GM12878 (cell line): ENCODE data around the gene KIF5C. TPM values are rescaled to one million over a fixed set of nuclear protein-coding genes. Genes with fewer than 3 reads are reported as not detected.

ENCODE experiments used
- ATAC-seq: fragments of 200-7000 bp; cut with Tn5 transposase; 3 replicates; pipeline ENCODE4 v1.9.1; 2020; ENCODE audit warnings: mild to moderate bottlenecking, moderate library complexity
- BruUV-seq: library from RNA; stranded (reverse); fragments of 400-500 nt; replicated peaks from 2 replicates; lab custom pipeline; 2021; lab: Mats Ljungman, UMichigan
- CTCF ChIA-PET: fragments of 300-600 bp; sonication (Branson Sonifier 250); formaldehyde crosslinking; extraction: SDS; loops from one replicate; lab custom pipeline; 2021; ENCODE audit warnings: inconsistent platforms; lab: Yijun Ruan, JAX
- POLR2A ChIA-PET: fragments of 350-600 bp; formaldehyde crosslinking; extraction: SDS; loops from one replicate; lab custom pipeline; 2021; ENCODE audit warnings: inconsistent platforms; lab: Charles Lee
- RAD21 ChIA-PET: fragments of 300-600 bp; sonication (Branson Sonifier 250); formaldehyde crosslinking; loops from one replicate; lab custom pipeline; 2023; ENCODE audit warnings: antibody characterized with exemption; ENCODE audit not compliant: unreplicated experiment; lab: Charles Lee
- SMC1A ChIA-PET: fragments of 300-600 bp; sonication (Branson Sonifier 250); formaldehyde crosslinking; loops from one replicate; lab custom pipeline; 2023; ENCODE audit not compliant: unreplicated experiment, uncharacterized antibody; lab: Charles Lee
- DNase-seq: peaks from one replicate; pipeline ENCODE4 v3.0.0-alpha.2; 2011; ENCODE audit warnings: low read depth, low spot score
- FAIRE-seq: peaks from 3 replicates; lab custom pipeline; 2011; peaks lifted over from hg19 to GRCh38; lab: Jason Lieb, UNC
- H2AFZ ChIP-seq: 2 replicates; pipeline ENCODE4 v1.6.0; 2011; ENCODE audit warnings: low read depth, low read length, control low read depth; ENCODE audit not compliant: control insufficient read depth
- H3K27ac ChIP-seq: 2 replicates; pipeline ENCODE4 v1.5.1; 2011; ENCODE audit warnings: control low read depth; ENCODE audit not compliant: control insufficient read depth, insufficient read depth
- H3K27me3 ChIP-seq, 2 experiments: replicated peaks in 1 of 2; 2 replicates each; pipeline versions ENCODE4 v1.6.0 to v1.6.1; 2011; ENCODE audit warnings: low read length in 1 of 2; ENCODE audit not compliant: control insufficient read depth in 2 of 2, insufficient read depth in 2 of 2
- H3K36me3 ChIP-seq, 2 experiments: 2 replicates each; pipeline ENCODE4 v1.5.1; 2011; ENCODE audit warnings: low read length in 1 of 2; ENCODE audit not compliant: control insufficient read depth in 2 of 2, insufficient read depth in 2 of 2
- H3K4me1 ChIP-seq: 2 replicates; pipeline ENCODE4 v1.6.1; 2011; ENCODE audit warnings: mild to moderate bottlenecking, low read length, moderate library complexity, mixed read lengths; ENCODE audit not compliant: control insufficient read depth, insufficient read depth
- H3K4me2 ChIP-seq: 2 replicates; pipeline ENCODE4 v1.6.0; 2011; ENCODE audit warnings: control low read depth; ENCODE audit not compliant: control insufficient read depth, insufficient read depth
- H3K4me3 ChIP-seq: fragments of 200-600 bp; sonication (generic); 2 replicates; pipeline ENCODE4 v1.5.1; 2016
- H3K79me2 ChIP-seq: 2 replicates; pipeline ENCODE4 v1.6.0; 2011; ENCODE audit warnings: low read length; ENCODE audit not compliant: control insufficient read depth, insufficient read depth
- H3K9ac ChIP-seq: 2 replicates; pipeline ENCODE4 v1.8.0; 2011; ENCODE audit warnings: low read length, control low read depth, mixed read lengths; ENCODE audit not compliant: control insufficient read depth, insufficient read depth
- H3K9me3 ChIP-seq: replicated peaks from 3 replicates; pipeline ENCODE4 v1.5.1; 2011; ENCODE audit warnings: mild to moderate bottlenecking, low read length; ENCODE audit not compliant: control insufficient read depth, insufficient read depth
- H4K20me1 ChIP-seq: 2 replicates; pipeline ENCODE4 v1.6.0; 2011; ENCODE audit not compliant: control insufficient read depth, insufficient read depth
- BCL11A ChIP-seq: IDR thresholded peaks from 2 replicates; pipeline ENCODE4 v1.6.1; 2011; ENCODE audit warnings: low read depth, low read length
- BHLHE40 ChIP-seq, 2 experiments: fragments of 450-650 bp in 1 of 2; IDR thresholded peaks; 2 replicates each; pipeline ENCODE4 v1.6.1; 2011 to 2017; ENCODE audit warnings: low read depth in 2 of 2, borderline replicate concordance in 1 of 2, improper control_type of control experiment in 1 of 2, low read length in 1 of 2, mild to moderate bottlenecking in 1 of 2
- DPF2 ChIP-seq: fragments of 450-650 bp; IDR thresholded peaks from 2 replicates; pipeline ENCODE4 v1.6.1; 2017; ENCODE audit warnings: mild to moderate bottlenecking
- KAT2A ChIP-seq: conservative IDR thresholded peaks from 2 replicates; pipeline ENCODE4 v1.6.1; 2011; ENCODE audit warnings: low read depth, low read length; ENCODE audit not compliant: control insufficient read depth
- KDM1A ChIP-seq: fragments of 200-600 bp; sonication (generic); IDR thresholded peaks from 2 replicates; pipeline ENCODE4 v1.6.1; 2016; ENCODE audit warnings: borderline replicate concordance
- NFXL1 ChIP-seq: fragments of 450-650 bp; IDR thresholded peaks from 2 replicates; pipeline ENCODE4 v1.6.1; 2017; ENCODE audit warnings: antibody characterized with exemption, mild to moderate bottlenecking, borderline replicate concordance
- NR2C2 ChIP-seq: IDR thresholded peaks from 2 replicates; pipeline ENCODE4 v1.6.1; 2011; ENCODE audit warnings: borderline replicate concordance, low read depth; ENCODE audit not compliant: control insufficient read depth, insufficient read length
- POLR2A ChIP-seq: IDR thresholded peaks from 2 replicates; pipeline ENCODE4 v1.6.1; 2011; ENCODE audit warnings: low read depth, mild to moderate bottlenecking, low read length
- RAD21 ChIP-seq: IDR thresholded peaks from 2 replicates; pipeline ENCODE4 v1.6.1; 2011; ENCODE audit warnings: mild to moderate bottlenecking, low read depth, low read length, moderate library complexity; ENCODE audit not compliant: insufficient read depth
- ZNF622 ChIP-seq: fragments of 450-650 bp; IDR thresholded peaks from 2 replicates; pipeline ENCODE4 v1.6.1; 2017; ENCODE audit warnings: mild to moderate bottlenecking, inconsistent platforms
- WGBS: methylation state at CpG from one replicate; pipeline ENCODE4 v1.1.6; 2016; ENCODE audit warnings: low lambda C conversion rate; ENCODE audit not compliant: insufficient replicate concordance, insufficient coverage; ENCODE audit errors: missing lambda C conversion rate; 5-methylcytosine and 5-hydroxymethylcytosine counted together
- in situ Hi-C: fragments of 300-500 bp; cut with MboI; formaldehyde crosslinking; loops from 9 replicates; pipeline ENCODE4 v1.14.3; 2018; ENCODE audit warnings: mixed read lengths
- intact Hi-C: fragments of 100-400 bp; cut with micrococcal nuclease; formaldehyde crosslinking; loops from one replicate; pipeline ENCODE4 v1.14.2; 2022; ENCODE audit not compliant: unreplicated experiment
- polyA plus RNA-seq, 11 experiments: library from polyadenylated mRNA; depleted of rRNA in 4 of 11; unstranded in 6 of 11; stranded (reverse) in 5 of 11; fragments of >200 nt; fragmentation: Nextera tagmentation in 4 of 11; fragmentation: Illumina TruSeq in 1 of 11; extraction: Ambion mirVana in 4 of 11; extraction: Trizol in 1 of 11; gene quantifications; 1 replicate in 1 of 11; 2 replicates in 10 of 11; pipeline versions ENCODE4 v1.2.1 to v1.2.3, GENCODE V29; 2011 to 2016; ENCODE audit warnings: inconsistent platforms in 2 of 11, missing spikeins in 2 of 11, low read depth in 1 of 11
- total RNA-seq, 4 experiments: library from RNA; depleted of rRNA in 3 of 4; stranded (reverse); fragments of >200 nt in 3 of 4; fragmentation: Illumina TruSeq in 1 of 4; extraction: Trizol in 1 of 4; gene quantifications; 2 replicates each; pipeline versions ENCODE4 v1.2.1 to v1.2.3, GENCODE V29; 2013 to 2021
- TF ChIP-seq, protein P1 (sequence below): fragments of 450-650 bp; IDR thresholded peaks from 2 replicates; pipeline ENCODE4 v1.6.1; 2016; ENCODE audit warnings: mild to moderate bottlenecking, moderate library complexity, borderline replicate concordance
- TF ChIP-seq, protein P2 (sequence below): fragments of 450-650 bp; IDR thresholded peaks from 2 replicates; pipeline ENCODE4 v1.6.1; 2016; ENCODE audit warnings: mild to moderate bottlenecking
- TF ChIP-seq, protein P3 (sequence below): IDR thresholded peaks from 2 replicates; pipeline ENCODE4 v1.6.1; 2011; ENCODE audit warnings: borderline replicate concordance, low read depth, mild to moderate bottlenecking, moderate library complexity, low read length; ENCODE audit not compliant: insufficient read depth, poor library complexity, severe bottlenecking
- TF ChIP-seq, protein P4 (sequence below): fragments of 450-650 bp; formaldehyde crosslinking; IDR thresholded peaks from 2 replicates; pipeline ENCODE4 v1.4.0; 2022; ENCODE audit warnings: mild to moderate bottlenecking, moderate library complexity

The KIF5C gene
- total and polyA plus RNA-seq, 10 of the 15 experiments (the other 5 are each of a cell fraction or from before 2014, with no cell fraction given), result 0.08 to 0.49 (median 0.24) TPM

DNA sequence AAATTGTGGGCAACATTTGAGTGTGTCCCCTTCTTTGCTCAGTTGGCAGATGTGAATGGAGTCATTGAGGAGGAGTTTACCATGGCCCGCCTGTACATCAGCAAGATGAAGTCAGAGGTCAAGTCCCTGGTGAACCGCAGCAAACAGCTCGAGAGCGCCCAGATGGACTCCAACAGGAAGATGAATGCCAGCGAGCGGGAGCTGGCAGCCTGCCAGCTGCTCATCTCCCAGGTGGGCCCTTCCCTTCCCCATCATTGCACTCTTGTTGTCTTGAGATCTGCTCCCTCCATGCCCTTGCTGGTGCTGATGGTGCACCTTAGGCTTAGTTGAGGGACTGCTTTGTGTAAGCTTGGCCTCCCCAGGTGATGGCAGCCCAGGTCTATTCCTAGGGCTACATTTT is 115.9 kb downstream of the KIF5C start:
- H2AFZ ChIP-seq, result no peak overlapping the region
- ChIA-PET POLR2A (no interaction called here), SMC1A (interaction anchor here (1.1 to 1.8 kb wide), 2 partner anchors 35 to 68 kb away, joined by 3 to 5 read pairs; no protein-coding TSS in a partner anchor), RAD21 (interaction anchor here (0.9 to 1.4 kb wide), 4 partner anchors 63 to 487 kb away, joined by 3 read pairs; no protein-coding TSS in a partner anchor), CTCF (interaction anchor here (1.0 to 3.5 kb wide), 6 partner anchors 21 to 1054 kb away, joined by 3 to 17 read pairs (median 9); no protein-coding TSS in a partner anchor)
- H3K4me1 ChIP-seq, result no peaks in the 10 kb centered on the region
- ATAC-seq, result no peak
- no peaks in the 10 kb centered on the region for H3K79me2 ChIP-seq
- intact Hi-C loops, result loop anchor here (1.0 to 5.0 kb wide), 5 partner anchors 65 to 1052 kb away; no protein-coding TSS in a partner anchor
- H4K20me1 ChIP-seq, result no peaks in the 10 kb centered on the region
- no peak overlapping the region for H3K4me2 ChIP-seq
- no TSS peak for BruUV-seq
- DNase-seq, result no peak
- no peak overlapping the region for H3K27ac ChIP-seq
- H3K27me3 ChIP-seq, result no peaks in the 10 kb centered on the region
- H3K9me3 ChIP-seq, result no peaks in the 10 kb centered on the region
- 77% methylated on average over 6 of the region's 6 CpGs for WGBS
- H3K4me3 ChIP-seq, result no peak overlapping the region
- no peak overlapping the region for H3K9ac ChIP-seq
- FAIRE-seq, result no peak
- in situ Hi-C loops, result loop anchor here (5.0 kb wide), 1 partner anchor 1054 kb away; no protein-coding TSS in a partner anchor
- no peaks in the 10 kb centered on the region for H3K36me3 ChIP-seq
- TF ChIP-seq BCL11A, result no peak
- TF ChIP-seq DPF2, result no peak
- TF ChIP-seq POLR2A, result no peak
- no peak for TF ChIP-seq RAD21
- no peak for TF ChIP-seq BHLHE40 (IDR thresholded peaks at IDR 0.05; ENCODE audit: borderline replicate concordance in 1 of 2, low read depth in 2 of 2, low read length in 1 of 2)
- TF ChIP-seq KDM1A, result no peak
- TF ChIP-seq ZNF622, result no peak
- no peak for TF ChIP-seq NFXL1
- TF ChIP-seq, protein P1, sequence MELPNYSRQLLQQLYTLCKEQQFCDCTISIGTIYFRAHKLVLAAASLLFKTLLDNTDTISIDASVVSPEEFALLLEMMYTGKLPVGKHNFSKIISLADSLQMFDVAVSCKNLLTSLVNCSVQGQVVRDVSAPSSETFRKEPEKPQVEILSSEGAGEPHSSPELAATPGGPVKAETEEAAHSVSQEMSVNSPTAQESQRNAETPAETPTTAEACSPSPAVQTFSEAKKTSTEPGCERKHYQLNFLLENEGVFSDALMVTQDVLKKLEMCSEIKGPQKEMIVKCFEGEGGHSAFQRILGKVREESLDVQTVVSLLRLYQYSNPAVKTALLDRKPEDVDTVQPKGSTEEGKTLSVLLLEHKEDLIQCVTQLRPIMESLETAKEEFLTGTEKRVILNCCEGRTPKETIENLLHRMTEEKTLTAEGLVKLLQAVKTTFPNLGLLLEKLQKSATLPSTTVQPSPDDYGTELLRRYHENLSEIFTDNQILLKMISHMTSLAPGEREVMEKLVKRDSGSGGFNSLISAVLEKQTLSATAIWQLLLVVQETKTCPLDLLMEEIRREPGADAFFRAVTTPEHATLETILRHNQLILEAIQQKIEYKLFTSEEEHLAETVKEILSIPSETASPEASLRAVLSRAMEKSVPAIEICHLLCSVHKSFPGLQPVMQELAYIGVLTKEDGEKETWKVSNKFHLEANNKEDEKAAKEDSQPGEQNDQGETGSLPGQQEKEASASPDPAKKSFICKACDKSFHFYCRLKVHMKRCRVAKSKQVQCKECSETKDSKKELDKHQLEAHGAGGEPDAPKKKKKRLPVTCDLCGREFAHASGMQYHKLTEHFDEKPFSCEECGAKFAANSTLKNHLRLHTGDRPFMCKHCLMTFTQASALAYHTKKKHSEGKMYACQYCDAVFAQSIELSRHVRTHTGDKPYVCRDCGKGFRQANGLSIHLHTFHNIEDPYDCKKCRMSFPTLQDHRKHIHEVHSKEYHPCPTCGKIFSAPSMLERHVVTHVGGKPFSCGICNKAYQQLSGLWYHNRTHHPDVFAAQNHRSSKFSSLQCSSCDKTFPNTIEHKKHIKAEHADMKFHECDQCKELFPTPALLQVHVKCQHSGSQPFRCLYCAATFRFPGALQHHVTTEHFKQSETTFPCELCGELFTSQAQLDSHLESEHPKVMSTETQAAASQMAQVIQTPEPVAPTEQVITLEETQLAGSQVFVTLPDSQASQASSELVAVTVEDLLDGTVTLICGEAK, result no peak
- TF ChIP-seq KAT2A, result no peak
- TF ChIP-seq, protein P2, sequence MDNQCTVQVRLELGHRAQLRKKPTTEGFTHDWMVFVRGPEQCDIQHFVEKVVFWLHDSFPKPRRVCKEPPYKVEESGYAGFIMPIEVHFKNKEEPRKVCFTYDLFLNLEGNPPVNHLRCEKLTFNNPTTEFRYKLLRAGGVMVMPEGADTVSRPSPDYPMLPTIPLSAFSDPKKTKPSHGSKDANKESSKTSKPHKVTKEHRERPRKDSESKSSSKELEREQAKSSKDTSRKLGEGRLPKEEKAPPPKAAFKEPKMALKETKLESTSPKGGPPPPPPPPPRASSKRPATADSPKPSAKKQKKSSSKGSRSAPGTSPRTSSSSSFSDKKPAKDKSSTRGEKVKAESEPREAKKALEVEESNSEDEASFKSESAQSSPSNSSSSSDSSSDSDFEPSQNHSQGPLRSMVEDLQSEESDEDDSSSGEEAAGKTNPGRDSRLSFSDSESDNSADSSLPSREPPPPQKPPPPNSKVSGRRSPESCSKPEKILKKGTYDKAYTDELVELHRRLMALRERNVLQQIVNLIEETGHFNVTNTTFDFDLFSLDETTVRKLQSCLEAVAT, result no peak
- TF ChIP-seq, protein P3, sequence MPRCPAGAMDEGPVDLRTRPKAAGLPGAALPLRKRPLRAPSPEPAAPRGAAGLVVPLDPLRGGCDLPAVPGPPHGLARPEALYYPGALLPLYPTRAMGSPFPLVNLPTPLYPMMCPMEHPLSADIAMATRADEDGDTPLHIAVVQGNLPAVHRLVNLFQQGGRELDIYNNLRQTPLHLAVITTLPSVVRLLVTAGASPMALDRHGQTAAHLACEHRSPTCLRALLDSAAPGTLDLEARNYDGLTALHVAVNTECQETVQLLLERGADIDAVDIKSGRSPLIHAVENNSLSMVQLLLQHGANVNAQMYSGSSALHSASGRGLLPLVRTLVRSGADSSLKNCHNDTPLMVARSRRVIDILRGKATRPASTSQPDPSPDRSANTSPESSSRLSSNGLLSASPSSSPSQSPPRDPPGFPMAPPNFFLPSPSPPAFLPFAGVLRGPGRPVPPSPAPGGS, result no peak
- TF ChIP-seq NR2C2, result no peak
- TF ChIP-seq, protein P4, sequence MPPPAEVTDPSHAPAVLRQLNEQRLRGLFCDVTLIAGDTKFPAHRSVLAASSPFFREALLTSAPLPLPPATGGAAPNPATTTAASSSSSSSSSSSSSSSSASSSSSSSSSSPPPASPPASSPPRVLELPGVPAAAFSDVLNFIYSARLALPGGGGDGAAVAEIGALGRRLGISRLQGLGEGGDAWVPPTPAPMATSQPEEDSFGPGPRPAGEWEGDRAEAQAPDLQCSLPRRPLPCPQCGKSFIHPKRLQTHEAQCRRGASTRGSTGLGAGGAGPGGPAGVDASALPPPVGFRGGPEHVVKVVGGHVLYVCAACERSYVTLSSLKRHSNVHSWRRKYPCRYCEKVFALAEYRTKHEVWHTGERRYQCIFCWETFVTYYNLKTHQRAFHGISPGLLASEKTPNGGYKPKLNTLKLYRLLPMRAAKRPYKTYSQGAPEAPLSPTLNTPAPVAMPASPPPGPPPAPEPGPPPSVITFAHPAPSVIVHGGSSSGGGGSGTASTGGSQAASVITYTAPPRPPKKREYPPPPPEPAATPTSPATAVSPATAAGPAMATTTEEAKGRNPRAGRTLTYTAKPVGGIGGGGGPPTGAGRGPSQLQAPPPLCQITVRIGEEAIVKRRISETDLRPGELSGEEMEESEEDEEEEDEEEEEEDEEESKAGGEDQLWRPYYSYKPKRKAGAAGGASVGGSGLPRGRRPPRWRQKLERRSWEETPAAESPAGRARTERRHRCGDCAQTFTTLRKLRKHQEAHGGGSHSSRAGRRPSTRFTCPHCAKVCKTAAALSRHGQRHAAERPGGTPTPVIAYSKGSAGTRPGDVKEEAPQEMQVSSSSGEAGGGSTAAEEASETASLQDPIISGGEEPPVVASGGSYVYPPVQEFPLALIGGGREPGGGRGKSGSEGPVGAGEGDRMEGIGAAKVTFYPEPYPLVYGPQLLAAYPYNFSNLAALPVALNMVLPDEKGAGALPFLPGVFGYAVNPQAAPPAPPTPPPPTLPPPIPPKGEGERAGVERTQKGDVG (CRISPR knock-in tag), result no peak
